ENCODE measurements around the gene RAPGEFL1.

RAPGEFL1 gene

DNA sequence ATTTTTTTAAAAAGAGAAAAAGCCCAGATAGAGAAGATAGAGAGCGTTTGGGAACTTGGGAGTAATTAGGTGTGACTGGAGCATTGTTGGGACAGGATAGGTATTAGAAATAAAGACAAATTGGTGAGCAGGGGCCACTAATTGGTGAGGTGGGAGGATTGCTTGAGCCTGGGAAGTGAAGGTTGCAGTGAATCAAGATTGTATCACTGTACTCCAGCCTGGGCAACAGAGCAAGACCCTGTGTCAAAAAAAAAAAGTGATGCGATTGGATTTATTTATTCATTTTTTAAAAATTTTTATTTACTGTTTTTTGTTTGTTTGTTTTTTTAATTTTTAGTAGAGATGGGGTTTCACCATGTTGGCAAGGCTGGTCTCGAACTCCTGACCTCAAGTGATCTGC is 31.8 kb upstream of the RAPGEFL1 start:
- Histone ChIP-seq H3F3A (ENCODE audit: control insufficient read depth, insufficient read depth) (no peaks in the 10 kb centered on the region), H3K4me3 (ENCODE audit: low read length) (no peak overlapping the region), H3K79me2 (ENCODE audit: control insufficient read depth, low read length) (peaks cover 65% of the 10 kb centered on the region), H3K4me2 (ENCODE audit: low read length) (no peak overlapping the region), H3K36me3 (ENCODE audit: control insufficient read depth, low read length) (peaks cover 69% of the 10 kb centered on the region), H4K20me1 (ENCODE audit: control insufficient read depth, insufficient read depth, low read depth, low read length) (peaks cover 4% of the 10 kb centered on the region; the same call in 1 of the 2 replicates), H3K9me3 (ENCODE audit: control insufficient read depth, insufficient read depth, low read length) (no peaks in the 10 kb centered on the region), H3K9me2 (replicated peaks; ENCODE audit: control insufficient read depth, low read length) (no peaks in the 10 kb centered on the region), H3K27ac (ENCODE audit: low read depth, low read length) (no peak overlapping the region), H3K27me3 (ENCODE audit: control insufficient read depth, low read length) (no peaks in the 10 kb centered on the region), H3K4me1 (ENCODE audit: control insufficient read depth, low read length) (peaks cover 14% of the 10 kb centered on the region)
- TF ChIP-seq EZH2phosphoT487 (IDR thresholded peaks at IDR 0.05; ENCODE audit: borderline replicate concordance, low read length), result no peak
- TF ChIP-seq, protein P1, sequence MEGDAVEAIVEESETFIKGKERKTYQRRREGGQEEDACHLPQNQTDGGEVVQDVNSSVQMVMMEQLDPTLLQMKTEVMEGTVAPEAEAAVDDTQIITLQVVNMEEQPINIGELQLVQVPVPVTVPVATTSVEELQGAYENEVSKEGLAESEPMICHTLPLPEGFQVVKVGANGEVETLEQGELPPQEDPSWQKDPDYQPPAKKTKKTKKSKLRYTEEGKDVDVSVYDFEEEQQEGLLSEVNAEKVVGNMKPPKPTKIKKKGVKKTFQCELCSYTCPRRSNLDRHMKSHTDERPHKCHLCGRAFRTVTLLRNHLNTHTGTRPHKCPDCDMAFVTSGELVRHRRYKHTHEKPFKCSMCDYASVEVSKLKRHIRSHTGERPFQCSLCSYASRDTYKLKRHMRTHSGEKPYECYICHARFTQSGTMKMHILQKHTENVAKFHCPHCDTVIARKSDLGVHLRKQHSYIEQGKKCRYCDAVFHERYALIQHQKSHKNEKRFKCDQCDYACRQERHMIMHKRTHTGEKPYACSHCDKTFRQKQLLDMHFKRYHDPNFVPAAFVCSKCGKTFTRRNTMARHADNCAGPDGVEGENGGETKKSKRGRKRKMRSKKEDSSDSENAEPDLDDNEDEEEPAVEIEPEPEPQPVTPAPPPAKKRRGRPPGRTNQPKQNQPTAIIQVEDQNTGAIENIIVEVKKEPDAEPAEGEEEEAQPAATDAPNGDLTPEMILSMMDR (IDR thresholded peaks at IDR 0.05; ENCODE audit: low read depth, low read length, poor library complexity, severe bottlenecking), result no peak

DNA sequence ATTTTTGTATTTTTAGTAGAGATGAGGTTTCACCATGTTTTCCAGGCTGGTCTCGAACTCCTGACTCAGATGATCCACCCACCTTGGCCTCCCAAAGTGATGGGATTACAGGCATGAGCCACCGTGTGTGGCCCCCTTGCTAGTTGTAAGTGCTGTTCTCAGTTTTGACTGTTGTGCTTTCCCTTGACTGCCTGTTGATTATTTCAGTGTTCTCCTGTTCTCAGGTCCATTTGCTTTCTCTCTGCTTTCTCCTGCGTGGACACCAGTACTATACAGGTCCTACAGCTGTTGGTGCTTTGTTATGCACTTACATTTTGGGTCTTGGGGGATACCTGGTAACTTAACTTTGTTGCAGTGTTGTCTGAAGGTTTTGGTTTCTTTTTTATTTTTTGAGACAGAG is 28.7 kb upstream of the RAPGEFL1 start:
- H3K27me3 ChIP-seq (ENCODE audit: control insufficient read depth, low read length), result no peaks in the 10 kb centered on the region
- H3K4me2 ChIP-seq (ENCODE audit: low read length), result no peak overlapping the region
- peaks cover 70% of the 10 kb centered on the region for H3K79me2 ChIP-seq (ENCODE audit: control insufficient read depth, low read length)
- no peaks in the 10 kb centered on the region for H3K9me3 ChIP-seq (ENCODE audit: control insufficient read depth, insufficient read depth, low read length)
- peaks cover 63% of the 10 kb centered on the region for H3K36me3 ChIP-seq (ENCODE audit: control insufficient read depth, low read length)
- H4K20me1 ChIP-seq (ENCODE audit: control insufficient read depth, insufficient read depth, low read depth, low read length), result peaks cover 5% of the 10 kb centered on the region; the same call in 1 of the 2 replicates
- no peak overlapping the region for H3K4me3 ChIP-seq (ENCODE audit: low read length)
- H3K27ac ChIP-seq (ENCODE audit: low read depth, low read length), result no peak overlapping the region
- H3K4me1 ChIP-seq (ENCODE audit: control insufficient read depth, low read length), result peaks cover 4% of the 10 kb centered on the region
- H3F3A ChIP-seq (ENCODE audit: control insufficient read depth, insufficient read depth), result no peaks in the 10 kb centered on the region
- no peaks in the 10 kb centered on the region for H3K9me2 ChIP-seq (replicated peaks; ENCODE audit: control insufficient read depth, low read length)
- TF ChIP-seq, protein P1 (IDR thresholded peaks at IDR 0.05; ENCODE audit: low read depth, low read length, poor library complexity, severe bottlenecking), result no peak
- no peak for TF ChIP-seq EZH2phosphoT487 (IDR thresholded peaks at IDR 0.05; ENCODE audit: borderline replicate concordance, low read length)

DNA sequence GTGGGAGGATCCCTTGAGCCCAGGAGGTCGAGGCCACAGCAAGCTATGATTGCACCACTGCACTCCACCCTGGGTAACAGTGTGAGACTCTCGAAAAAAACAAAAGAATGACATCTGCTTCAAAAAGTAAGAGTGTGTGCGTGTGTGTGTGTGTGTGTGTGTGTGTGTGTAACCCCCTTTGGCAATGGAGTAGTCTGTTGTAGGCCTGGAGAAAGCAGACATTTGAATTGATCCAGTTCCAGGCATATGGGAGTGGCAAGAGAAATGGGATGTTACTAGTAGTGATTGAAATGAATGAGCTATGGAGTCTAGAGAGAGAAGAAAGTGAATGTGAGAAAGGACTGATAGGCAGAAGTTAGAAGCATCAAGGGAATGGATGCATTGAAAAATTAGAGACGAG is 27.0 kb upstream of the RAPGEFL1 start:
- H3K4me2 ChIP-seq (ENCODE audit: low read length), result no peak overlapping the region
- H3K4me3 ChIP-seq (ENCODE audit: low read length), result no peak overlapping the region
- H3K79me2 ChIP-seq (ENCODE audit: control insufficient read depth, low read length), result peaks cover 83% of the 10 kb centered on the region
- H3F3A ChIP-seq (ENCODE audit: control insufficient read depth, insufficient read depth), result no peaks in the 10 kb centered on the region
- no peaks in the 10 kb centered on the region for H3K27me3 ChIP-seq (ENCODE audit: control insufficient read depth, low read length)
- peaks cover 6% of the 10 kb centered on the region; the same call in 1 of the 2 replicates for H4K20me1 ChIP-seq (ENCODE audit: control insufficient read depth, insufficient read depth, low read depth, low read length)
- H3K27ac ChIP-seq (ENCODE audit: low read depth, low read length), result no peak overlapping the region
- no peaks in the 10 kb centered on the region for H3K9me2 ChIP-seq (replicated peaks; ENCODE audit: control insufficient read depth, low read length)
- TF ChIP-seq, protein P1 (IDR thresholded peaks at IDR 0.05; ENCODE audit: low read depth, low read length, poor library complexity, severe bottlenecking), result no peak
- no peak for TF ChIP-seq EZH2phosphoT487 (IDR thresholded peaks at IDR 0.05; ENCODE audit: borderline replicate concordance, low read length)
- H3K9me3 ChIP-seq (ENCODE audit: control insufficient read depth, insufficient read depth, low read length), result no peaks in the 10 kb centered on the region
- H3K36me3 ChIP-seq (ENCODE audit: control insufficient read depth, low read length), result peaks cover 73% of the 10 kb centered on the region
- peaks cover 4% of the 10 kb centered on the region for H3K4me1 ChIP-seq (ENCODE audit: control insufficient read depth, low read length)
